Measurements from ENCODE around the gene CHRM4. TPM values are rescaled to one million over a fixed set of nuclear protein-coding genes. Genes with fewer than 3 reads are reported as not detected.

CHRM4 gene
- total RNA-seq, 1 donor from 2014 or later = 8.5 TPM

GRCh38 chr11:46370253-46370652 lies 21.3 kb downstream of the CHRM4 start:
- Mint-ChIP-seq H3K9me3 (ENCODE audit: unreplicated experiment) (peaks cover 18% of the 10 kb centered on the region), H3K36me3 (ENCODE audit: unreplicated experiment) (no peaks in the 10 kb centered on the region), H3K4me3 (ENCODE audit: unreplicated experiment) (no peak overlapping the region), H3K4me1 (ENCODE audit: low read depth, unreplicated experiment) (peaks cover 24% of the 10 kb centered on the region), H3K27ac (ENCODE audit: unreplicated experiment) (peak overlapping the region; percentile 76), H3K27me3 (ENCODE audit: unreplicated experiment) (peaks cover 22% of the 10 kb centered on the region)
- no peak for DNase-seq
- no peak for TF ChIP-seq CTCF (IDR thresholded peaks at IDR 0.05; ENCODE audit: partially characterized antibody, unreplicated experiment)

- Mint-ChIP-seq H3K9me3 (ENCODE audit: unreplicated experiment) (peaks cover 18% of the 10 kb centered on the region), H3K36me3 (ENCODE audit: unreplicated experiment) (no peaks in the 10 kb centered on the region), H3K4me3 (ENCODE audit: unreplicated experiment) (peak overlapping the region; percentile 20), H3K4me1 (ENCODE audit: low read depth, unreplicated experiment) (peaks cover 29% of the 10 kb centered on the region), H3K27me3 (ENCODE audit: unreplicated experiment) (peaks cover 22% of the 10 kb centered on the region), H3K27ac (ENCODE audit: unreplicated experiment) (peak overlapping the region; percentile 52)
- TF ChIP-seq CTCF (IDR thresholded peaks at IDR 0.05; ENCODE audit: partially characterized antibody, unreplicated experiment) = peak; percentile 96
- DNase-seq = peak; percentile 88
Observed at GRCh38 chr11:46369458-46370152, 22.0 kb downstream of the CHRM4 start.

- Mint-ChIP-seq H3K4me3 (ENCODE audit: unreplicated experiment) (no peak overlapping the region), H3K27me3 (ENCODE audit: unreplicated experiment) (peaks cover 16% of the 10 kb centered on the region), H3K27ac (ENCODE audit: unreplicated experiment) (peak overlapping the region; percentile 26), H3K4me1 (ENCODE audit: low read depth, unreplicated experiment) (peaks cover 34% of the 10 kb centered on the region), H3K36me3 (ENCODE audit: unreplicated experiment) (no peaks in the 10 kb centered on the region), H3K9me3 (ENCODE audit: unreplicated experiment) (peaks cover 14% of the 10 kb centered on the region)
- DNase-seq = no peak
- peak; percentile 32 for TF ChIP-seq CTCF (IDR thresholded peaks at IDR 0.05; ENCODE audit: partially characterized antibody, unreplicated experiment)
Observed at GRCh38 chr11:46367916-46368267, 23.7 kb downstream of the CHRM4 start.

GRCh38 chr11:46367244-46367915 lies 24.2 kb downstream of the CHRM4 start:
- peak; percentile 94 for TF ChIP-seq CTCF (IDR thresholded peaks at IDR 0.05; ENCODE audit: partially characterized antibody, unreplicated experiment)
- Mint-ChIP-seq H3K27ac (ENCODE audit: unreplicated experiment) (peak overlapping the region; percentile 79), H3K4me1 (ENCODE audit: low read depth, unreplicated experiment) (peaks cover 36% of the 10 kb centered on the region), H3K4me3 (ENCODE audit: unreplicated experiment) (peak overlapping the region; percentile 46), H3K36me3 (ENCODE audit: unreplicated experiment) (no peaks in the 10 kb centered on the region), H3K27me3 (ENCODE audit: unreplicated experiment) (peaks cover 15% of the 10 kb centered on the region), H3K9me3 (ENCODE audit: unreplicated experiment) (peaks cover 15% of the 10 kb centered on the region)
- DNase-seq = peak; percentile 86

- Mint-ChIP-seq H3K9me3 (ENCODE audit: unreplicated experiment) (peaks cover 14% of the 10 kb centered on the region), H3K4me3 (ENCODE audit: unreplicated experiment) (no peak overlapping the region), H3K4me1 (ENCODE audit: low read depth, unreplicated experiment) (peaks cover 37% of the 10 kb centered on the region), H3K27ac (ENCODE audit: unreplicated experiment) (peak overlapping the region; percentile 79), H3K36me3 (ENCODE audit: unreplicated experiment) (no peaks in the 10 kb centered on the region), H3K27me3 (ENCODE audit: unreplicated experiment) (peaks cover 12% of the 10 kb centered on the region)
- TF ChIP-seq CTCF (IDR thresholded peaks at IDR 0.05; ENCODE audit: partially characterized antibody, unreplicated experiment) = no peak
- DNase-seq = no peak
Observed at GRCh38 chr11:46366661-46367161, 24.9 kb downstream of the CHRM4 start.

Data from glutamatergic neuron (in vitro differentiated cells).